Endothelial cell (in vitro differentiated cells): ENCODE results near the gene RIN1. TPM values are rescaled to one million over a fixed set of nuclear protein-coding genes. Genes with fewer than 3 reads are reported as not detected.
"Not testable (repeated sequence)": the region's sequence is repeated elsewhere in the genome, so short reads cannot be mapped to it uniquely, and the experiment has no call there.

Experiments
- DNase-seq: peaks from one replicate; pipeline ENCODE4 v3.0.0; 2021; ENCODE audit warnings: low spot score
- H3K27ac Mint-ChIP-seq: one replicate; pipeline ENCODE4 v1.8.0; 2021; ENCODE audit warnings: mixed read lengths, inconsistent platforms; ENCODE audit not compliant: unreplicated experiment
- H3K27me3 Mint-ChIP-seq: one replicate; pipeline ENCODE4 v1.8.0; 2021; ENCODE audit warnings: mild to moderate bottlenecking, moderate library complexity, mixed read lengths, inconsistent platforms; ENCODE audit not compliant: unreplicated experiment
- H3K36me3 Mint-ChIP-seq: one replicate; pipeline ENCODE4 v1.8.0; 2021; ENCODE audit warnings: mild to moderate bottlenecking, low read depth, mixed read lengths, inconsistent platforms; ENCODE audit not compliant: unreplicated experiment
- H3K4me1 Mint-ChIP-seq: one replicate; pipeline ENCODE4 v1.8.0; 2021; ENCODE audit warnings: mild to moderate bottlenecking, mixed read lengths, inconsistent platforms; ENCODE audit not compliant: unreplicated experiment
- H3K4me3 Mint-ChIP-seq: one replicate; pipeline ENCODE4 v1.8.0; 2021; ENCODE audit warnings: mild to moderate bottlenecking, mixed read lengths, inconsistent platforms; ENCODE audit not compliant: unreplicated experiment
- H3K9me3 Mint-ChIP-seq: one replicate; pipeline ENCODE4 v1.8.0; 2021; ENCODE audit warnings: mixed read lengths, inconsistent platforms; ENCODE audit not compliant: unreplicated experiment
- total RNA-seq: library from RNA; stranded (reverse); fragmentation: NEBNext Ultra II Directional; extraction: Animal tissue kit (Norgen Biotek cat#: 25700); gene quantifications from one replicate; pipeline ENCODE4 v1.2.1, GENCODE V29; 2021; ENCODE audit not compliant: unreplicated experiment
- TF ChIP-seq, protein P1 (sequence below): fragments of 200-600 bp; sonication (generic); IDR thresholded peaks from one replicate; pipeline ENCODE4 v1.5.0; 2021; ENCODE audit warnings: antibody characterized with exemption; ENCODE audit not compliant: unreplicated experiment

The RIN1 gene
- total RNA-seq, 1 donor from 2014 or later: 4.8 TPM

DNA sequence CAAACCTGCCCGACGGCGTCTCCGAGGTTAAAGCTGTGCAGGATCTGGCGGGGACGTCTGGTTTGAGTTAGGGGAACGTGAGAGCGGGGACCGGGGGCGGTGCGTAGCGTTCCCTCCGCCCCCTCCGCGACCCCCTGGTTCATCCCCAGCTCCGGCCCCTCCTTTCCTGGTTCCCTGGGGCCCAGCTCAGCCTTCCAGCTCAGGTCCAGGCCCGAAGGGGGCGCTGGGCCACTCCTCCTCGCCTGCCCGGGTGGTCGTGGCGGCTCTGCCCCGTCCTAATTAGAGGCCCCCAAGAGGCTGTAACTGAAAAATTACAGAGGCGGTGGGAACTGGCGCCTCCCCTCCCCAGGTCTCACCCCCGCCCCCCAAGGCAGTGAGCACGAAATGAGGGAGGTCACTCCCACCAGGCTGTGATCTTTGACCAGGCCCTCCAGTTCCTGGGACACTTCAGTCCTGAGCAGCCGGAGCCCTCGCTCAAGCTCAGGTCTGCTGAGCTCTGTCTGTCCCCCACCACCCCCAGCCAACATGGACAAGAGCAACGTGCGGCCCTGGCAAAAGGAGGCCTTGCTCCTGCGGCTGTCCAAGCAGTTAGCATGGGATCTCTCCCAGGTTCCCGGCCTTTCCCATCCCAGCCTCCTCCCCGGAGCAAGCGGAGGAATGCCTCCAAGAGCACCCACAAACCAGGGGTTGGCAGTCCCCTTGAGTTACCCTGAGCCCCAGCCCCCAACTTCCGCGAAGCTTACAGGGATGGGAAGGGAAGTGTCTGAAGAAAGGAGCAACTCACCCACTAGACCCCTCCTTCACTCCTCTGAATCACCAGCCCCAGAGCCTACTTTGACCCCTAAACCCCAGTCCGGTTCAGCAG lies 22.7 kb downstream of the RIN1 start:
- no peak for DNase-seq

DNA sequence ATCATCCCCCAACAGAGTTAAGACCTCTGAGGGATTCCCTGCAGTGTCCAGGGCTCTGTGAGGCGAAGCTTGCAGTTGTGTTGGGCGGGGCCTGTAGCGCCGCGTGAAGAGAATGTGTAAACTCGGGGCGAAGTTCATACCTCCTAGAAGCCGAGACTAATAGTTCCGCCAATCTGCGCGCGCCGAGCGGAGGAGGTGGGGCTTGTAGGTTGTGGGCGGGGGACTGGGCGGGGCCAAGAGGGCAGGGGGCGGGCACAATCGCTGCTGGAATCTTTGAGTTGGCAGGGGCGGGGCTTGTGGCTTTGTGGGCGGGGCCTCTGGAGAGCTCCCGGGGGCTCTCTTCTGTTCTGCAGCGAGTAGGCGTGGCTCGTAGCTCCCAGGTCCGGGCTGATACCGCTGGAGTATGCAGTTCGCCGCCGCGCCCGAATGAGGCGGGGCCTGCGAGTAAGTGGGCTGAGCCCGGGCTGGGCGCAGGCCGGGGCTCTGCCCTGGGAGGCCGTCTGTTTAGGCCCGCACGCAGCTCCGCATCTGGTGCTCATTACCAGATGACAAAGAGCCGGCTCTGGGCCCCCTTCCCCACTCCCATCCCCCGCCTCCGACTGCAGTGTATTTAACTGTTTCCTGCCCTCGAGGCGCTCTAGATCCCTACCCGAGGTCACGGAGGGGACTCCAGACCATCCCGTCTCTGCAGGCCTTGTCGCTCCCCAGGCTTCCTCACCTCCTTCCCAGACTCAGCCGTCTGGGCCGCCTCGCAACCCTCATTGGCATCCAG lies 23.5 kb downstream of the RIN1 start:
- DNase-seq: peak; percentile 99
- H3K4me1 Mint-ChIP-seq: peaks cover 23% of the 10 kb centered on the region
- peak overlapping the region; percentile 57 for H3K27ac Mint-ChIP-seq
- TF ChIP-seq, protein P1, sequence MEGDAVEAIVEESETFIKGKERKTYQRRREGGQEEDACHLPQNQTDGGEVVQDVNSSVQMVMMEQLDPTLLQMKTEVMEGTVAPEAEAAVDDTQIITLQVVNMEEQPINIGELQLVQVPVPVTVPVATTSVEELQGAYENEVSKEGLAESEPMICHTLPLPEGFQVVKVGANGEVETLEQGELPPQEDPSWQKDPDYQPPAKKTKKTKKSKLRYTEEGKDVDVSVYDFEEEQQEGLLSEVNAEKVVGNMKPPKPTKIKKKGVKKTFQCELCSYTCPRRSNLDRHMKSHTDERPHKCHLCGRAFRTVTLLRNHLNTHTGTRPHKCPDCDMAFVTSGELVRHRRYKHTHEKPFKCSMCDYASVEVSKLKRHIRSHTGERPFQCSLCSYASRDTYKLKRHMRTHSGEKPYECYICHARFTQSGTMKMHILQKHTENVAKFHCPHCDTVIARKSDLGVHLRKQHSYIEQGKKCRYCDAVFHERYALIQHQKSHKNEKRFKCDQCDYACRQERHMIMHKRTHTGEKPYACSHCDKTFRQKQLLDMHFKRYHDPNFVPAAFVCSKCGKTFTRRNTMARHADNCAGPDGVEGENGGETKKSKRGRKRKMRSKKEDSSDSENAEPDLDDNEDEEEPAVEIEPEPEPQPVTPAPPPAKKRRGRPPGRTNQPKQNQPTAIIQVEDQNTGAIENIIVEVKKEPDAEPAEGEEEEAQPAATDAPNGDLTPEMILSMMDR: no peak
- H3K9me3 Mint-ChIP-seq: no peaks in the 10 kb centered on the region
- peak overlapping the region; percentile 95 for H3K4me3 Mint-ChIP-seq
- peaks cover 5% of the 10 kb centered on the region for H3K36me3 Mint-ChIP-seq
- peaks cover 25% of the 10 kb centered on the region for H3K27me3 Mint-ChIP-seq

More for the DNA sequence above, 22.7 kb downstream of the RIN1 start:
- Mint-ChIP-seq H3K27ac (peak overlapping the region; percentile 57), H3K27me3 (peaks cover 25% of the 10 kb centered on the region), H3K4me3 (peak overlapping the region; percentile 51), H3K36me3 (peaks cover 5% of the 10 kb centered on the region), H3K9me3 (no peaks in the 10 kb centered on the region), H3K4me1 (peaks cover 25% of the 10 kb centered on the region)
- TF ChIP-seq, protein P1: no peak

DNA sequence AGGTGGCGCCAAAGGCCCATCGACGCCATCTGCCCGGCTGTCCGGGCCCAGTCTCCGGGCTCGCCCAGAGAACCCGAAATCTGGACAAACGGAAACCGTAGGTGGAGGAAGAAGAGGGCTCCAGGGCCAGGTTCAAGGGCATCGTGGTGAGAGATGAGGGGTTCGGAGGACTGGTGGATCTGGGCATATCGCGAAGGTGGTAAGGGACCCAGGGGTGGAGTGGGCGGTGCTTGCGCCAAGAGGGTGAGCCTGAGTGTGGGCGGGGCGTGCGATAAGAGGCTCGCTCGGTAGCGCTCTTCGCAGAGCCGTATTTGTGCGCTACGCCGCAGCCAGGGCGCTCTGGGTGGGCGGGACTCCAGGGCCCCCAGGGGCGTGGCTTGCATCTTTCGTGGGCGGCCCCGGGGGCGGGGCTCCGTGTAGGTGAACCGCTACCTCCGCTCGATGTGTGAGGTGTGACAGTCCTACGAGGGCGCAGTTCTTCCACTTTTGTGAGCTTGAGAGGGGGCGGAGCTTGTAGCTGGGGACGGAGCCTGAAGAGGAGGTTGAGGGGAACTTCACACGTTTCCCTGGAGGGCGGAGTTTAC lies 24.2 kb downstream of the RIN1 start:
- peak; percentile 80 for DNase-seq
- H3K4me1 Mint-ChIP-seq: peaks cover 18% of the 10 kb centered on the region
- TF ChIP-seq, protein P1: peak; percentile 65
- H3K27me3 Mint-ChIP-seq: peaks cover 23% of the 10 kb centered on the region
- peak overlapping the region; percentile 65 for H3K27ac Mint-ChIP-seq
- peaks cover 5% of the 10 kb centered on the region for H3K36me3 Mint-ChIP-seq
- no peaks in the 10 kb centered on the region for H3K9me3 Mint-ChIP-seq
- H3K4me3 Mint-ChIP-seq: peak overlapping the region; percentile 95

DNA sequence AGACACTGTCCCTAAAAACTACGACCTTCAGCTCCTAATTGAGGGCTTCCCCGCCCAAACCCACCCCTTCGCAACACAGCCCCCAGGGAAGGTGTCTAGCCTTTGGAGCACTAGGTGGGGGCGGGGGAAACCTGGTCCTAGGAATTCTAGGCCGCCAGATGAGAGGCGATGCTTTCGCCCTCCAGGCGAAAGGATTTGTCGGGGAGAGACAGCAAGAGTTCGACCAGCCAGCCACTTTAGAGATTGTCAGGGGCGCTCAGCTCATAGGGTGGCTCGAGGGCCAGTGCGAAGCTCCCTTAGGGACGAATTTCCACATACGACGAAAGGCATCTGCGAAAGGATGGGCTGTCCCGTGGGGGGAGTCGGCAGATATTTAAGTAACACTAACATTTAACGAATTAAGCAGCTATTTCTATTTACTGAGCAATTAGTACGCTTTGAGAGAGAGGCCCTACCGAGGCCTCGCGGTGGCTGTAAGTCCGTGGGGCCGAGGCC lies 24.7 kb downstream of the RIN1 start:
- peak overlapping the region; percentile 95 for H3K4me3 Mint-ChIP-seq
- no peak for DNase-seq
- H3K27ac Mint-ChIP-seq: peak overlapping the region; percentile 82
- peaks cover 23% of the 10 kb centered on the region for H3K27me3 Mint-ChIP-seq
- H3K4me1 Mint-ChIP-seq: peaks cover 18% of the 10 kb centered on the region
- TF ChIP-seq, protein P1: no peak
- H3K36me3 Mint-ChIP-seq: peaks cover 5% of the 10 kb centered on the region
- H3K9me3 Mint-ChIP-seq: no peaks in the 10 kb centered on the region

DNA sequence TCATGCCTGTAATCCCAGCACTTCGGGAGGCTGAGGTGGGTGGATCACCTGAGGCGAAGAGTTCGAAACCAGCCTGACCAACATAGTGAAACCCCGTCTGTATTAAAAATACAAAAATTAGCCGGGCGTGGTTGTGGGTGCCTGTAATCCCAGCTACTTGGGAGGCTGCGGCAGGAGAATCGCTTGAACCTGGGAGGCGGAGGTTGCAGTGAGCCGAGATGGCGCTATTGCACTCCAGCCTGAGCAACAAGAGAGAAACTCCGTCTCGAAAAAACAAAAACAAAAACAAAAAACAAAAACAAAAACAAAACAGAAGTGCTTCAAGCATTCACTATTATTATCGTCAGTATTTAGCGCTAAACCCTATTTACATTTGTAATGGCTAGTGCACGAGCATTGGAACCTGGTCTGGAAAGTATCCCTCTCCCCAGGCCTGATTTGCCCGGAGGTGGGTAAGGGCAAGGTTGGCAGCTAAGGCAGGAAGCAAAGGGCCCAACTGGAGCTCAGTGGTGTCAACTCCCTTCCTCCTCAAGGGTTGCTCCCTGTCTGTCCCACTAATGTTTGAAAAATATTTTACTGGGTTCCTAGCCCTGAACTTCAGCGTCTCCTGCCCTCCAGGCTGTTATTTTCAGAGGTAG lies 25.3 kb downstream of the RIN1 start:
- not testable (repeated sequence) for H3K27ac Mint-ChIP-seq, H3K9me3 Mint-ChIP-seq, DNase-seq, H3K36me3 Mint-ChIP-seq, H3K4me3 Mint-ChIP-seq
- peaks cover 18% of the 10 kb centered on the region for H3K4me1 Mint-ChIP-seq
- H3K27me3 Mint-ChIP-seq: peaks cover 23% of the 10 kb centered on the region
